HFF-Myc (cell line): Measurements from ENCODE around the gene BPI.

Experiments used
- DNase-seq: peaks from one replicate; pipeline ENCODE4 v3.0.0-alpha.2; 2011; ENCODE audit warnings: low read depth; ENCODE audit errors: extremely low read depth
- H3K4me3 ChIP-seq: replicated peaks from 2 replicates; pipeline ENCODE4 v1.5.1; 2011; ENCODE audit warnings: low read depth, mild to moderate bottlenecking, control low read depth, low read length
- TF ChIP-seq, protein P1 (sequence below): IDR thresholded peaks from 2 replicates; pipeline ENCODE4 v1.5.1; 2012; ENCODE audit warnings: mild to moderate bottlenecking, low read depth, low read length, control low read depth; ENCODE audit errors: missing control alignments

The BPI gene

GRCh38 chr20:38344107-38344701 lies 40.2 kb downstream of the BPI start:
- no peak overlapping the region for H3K4me3 ChIP-seq
- no peak for DNase-seq
- TF ChIP-seq, protein P1, sequence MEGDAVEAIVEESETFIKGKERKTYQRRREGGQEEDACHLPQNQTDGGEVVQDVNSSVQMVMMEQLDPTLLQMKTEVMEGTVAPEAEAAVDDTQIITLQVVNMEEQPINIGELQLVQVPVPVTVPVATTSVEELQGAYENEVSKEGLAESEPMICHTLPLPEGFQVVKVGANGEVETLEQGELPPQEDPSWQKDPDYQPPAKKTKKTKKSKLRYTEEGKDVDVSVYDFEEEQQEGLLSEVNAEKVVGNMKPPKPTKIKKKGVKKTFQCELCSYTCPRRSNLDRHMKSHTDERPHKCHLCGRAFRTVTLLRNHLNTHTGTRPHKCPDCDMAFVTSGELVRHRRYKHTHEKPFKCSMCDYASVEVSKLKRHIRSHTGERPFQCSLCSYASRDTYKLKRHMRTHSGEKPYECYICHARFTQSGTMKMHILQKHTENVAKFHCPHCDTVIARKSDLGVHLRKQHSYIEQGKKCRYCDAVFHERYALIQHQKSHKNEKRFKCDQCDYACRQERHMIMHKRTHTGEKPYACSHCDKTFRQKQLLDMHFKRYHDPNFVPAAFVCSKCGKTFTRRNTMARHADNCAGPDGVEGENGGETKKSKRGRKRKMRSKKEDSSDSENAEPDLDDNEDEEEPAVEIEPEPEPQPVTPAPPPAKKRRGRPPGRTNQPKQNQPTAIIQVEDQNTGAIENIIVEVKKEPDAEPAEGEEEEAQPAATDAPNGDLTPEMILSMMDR = no peak

- no peak overlapping the region for H3K4me3 ChIP-seq
- TF ChIP-seq, protein P1 = no peak
- no peak for DNase-seq
Observed at GRCh38 chr20:38345643-38346042, 41.7 kb downstream of the BPI start.

GRCh38 chr20:38346247-38346651 lies 42.3 kb downstream of the BPI start, which contains the start of gene LBP:
Gene LBP (plus strand): TSS chr20:38346482. CDS start chr20:38346517, 35 bp downstream.
- no peak for DNase-seq
- TF ChIP-seq, protein P1 = no peak
- no peak within 1 kb of the TSS for H3K4me3 ChIP-seq

- no peak for DNase-seq
- TF ChIP-seq, protein P1 = no peak
- no peak overlapping the region for H3K4me3 ChIP-seq
Observed at GRCh38 chr20:38346741-38347140, 42.8 kb downstream of the BPI start.

- DNase-seq = no peak
- no peak overlapping the region for H3K4me3 ChIP-seq
- TF ChIP-seq, protein P1 = no peak
Observed at GRCh38 chr20:38349856-38350255, 45.9 kb downstream of the BPI start.

- no peak for DNase-seq
- no peak overlapping the region for H3K4me3 ChIP-seq
- TF ChIP-seq, protein P1 = no peak
Observed at GRCh38 chr20:38350879-38351775, 47.2 kb downstream of the BPI start.
